Measurements from ENCODE around the gene PARVA. TPM values are rescaled to one million over a fixed set of nuclear protein-coding genes. Genes with fewer than 3 reads are reported as not detected.

PARVA gene
- total RNA-seq, 1 donor from 2014 or later = 106 TPM

DNA sequence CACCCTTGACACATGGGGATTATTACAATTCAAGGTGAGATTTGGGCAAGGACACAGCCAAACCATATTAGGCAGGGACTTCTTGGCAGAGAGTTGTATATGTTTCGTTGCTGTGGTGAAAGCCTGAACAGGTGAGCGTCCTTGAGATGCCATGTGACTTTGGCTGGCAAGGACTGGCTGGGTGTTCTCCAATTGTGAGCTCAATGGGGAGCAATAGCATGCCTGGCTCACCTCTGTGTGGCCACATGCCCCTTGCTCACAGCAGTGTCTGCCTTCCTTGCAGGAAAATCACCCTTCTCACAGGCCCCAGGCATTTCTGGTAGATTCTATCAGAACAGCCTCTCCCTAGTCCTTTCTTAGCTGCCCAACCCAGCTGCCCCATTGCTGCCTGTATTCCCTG lies 105.5 kb downstream of the PARVA start:
- no peak overlapping the region for H3K4me3 Mint-ChIP-seq (ENCODE audit: unreplicated experiment)
- no peaks in the 10 kb centered on the region for H3K9me3 Mint-ChIP-seq (ENCODE audit: unreplicated experiment)
- no peaks in the 10 kb centered on the region for H4K20me1 ChIP-seq (ENCODE audit: insufficient read depth, low read length)
- peaks cover 9% of the 10 kb centered on the region for H3K4me1 ChIP-seq (ENCODE audit: insufficient read depth, low read length)
- peaks cover 22% of the 10 kb centered on the region for H3K36me3 Mint-ChIP-seq (ENCODE audit: low read depth, unreplicated experiment)
- H2AFZ ChIP-seq (ENCODE audit: low read depth, low read length) = no peak overlapping the region
- FAIRE-seq (no peak), DNase-seq (ENCODE audit: low read depth) (no peak)
- H3K79me2 ChIP-seq (ENCODE audit: insufficient read depth, low read length) = no peaks in the 10 kb centered on the region
- H3K27ac Mint-ChIP-seq (ENCODE audit: unreplicated experiment) = no peak overlapping the region
- no peak overlapping the region for H3K27ac ChIP-seq (ENCODE audit: low read depth, low read length)
- H3K9ac ChIP-seq (ENCODE audit: low read length) = no peak overlapping the region
- no peaks in the 10 kb centered on the region for H3K9me3 ChIP-seq (ENCODE audit: insufficient read depth, low read depth, low read length)
- TF ChIP-seq, protein P1, sequence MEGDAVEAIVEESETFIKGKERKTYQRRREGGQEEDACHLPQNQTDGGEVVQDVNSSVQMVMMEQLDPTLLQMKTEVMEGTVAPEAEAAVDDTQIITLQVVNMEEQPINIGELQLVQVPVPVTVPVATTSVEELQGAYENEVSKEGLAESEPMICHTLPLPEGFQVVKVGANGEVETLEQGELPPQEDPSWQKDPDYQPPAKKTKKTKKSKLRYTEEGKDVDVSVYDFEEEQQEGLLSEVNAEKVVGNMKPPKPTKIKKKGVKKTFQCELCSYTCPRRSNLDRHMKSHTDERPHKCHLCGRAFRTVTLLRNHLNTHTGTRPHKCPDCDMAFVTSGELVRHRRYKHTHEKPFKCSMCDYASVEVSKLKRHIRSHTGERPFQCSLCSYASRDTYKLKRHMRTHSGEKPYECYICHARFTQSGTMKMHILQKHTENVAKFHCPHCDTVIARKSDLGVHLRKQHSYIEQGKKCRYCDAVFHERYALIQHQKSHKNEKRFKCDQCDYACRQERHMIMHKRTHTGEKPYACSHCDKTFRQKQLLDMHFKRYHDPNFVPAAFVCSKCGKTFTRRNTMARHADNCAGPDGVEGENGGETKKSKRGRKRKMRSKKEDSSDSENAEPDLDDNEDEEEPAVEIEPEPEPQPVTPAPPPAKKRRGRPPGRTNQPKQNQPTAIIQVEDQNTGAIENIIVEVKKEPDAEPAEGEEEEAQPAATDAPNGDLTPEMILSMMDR (IDR thresholded peaks at IDR 0.05; ENCODE audit: insufficient read depth, low read depth, low read length) = no peak
- TF ChIP-seq EZH2 (IDR thresholded peaks at IDR 0.05; ENCODE audit: insufficient read depth, low read length) = no peak
- H3K4me3 ChIP-seq (ENCODE audit: insufficient read depth, low read depth, low read length) = no peak overlapping the region
- no peaks in the 10 kb centered on the region for H3K27me3 Mint-ChIP-seq (ENCODE audit: low read depth, unreplicated experiment)
- H3K4me1 Mint-ChIP-seq (ENCODE audit: low read depth, unreplicated experiment) = peaks cover 16% of the 10 kb centered on the region
- peaks cover 17% of the 10 kb centered on the region for H3K36me3 ChIP-seq (ENCODE audit: insufficient read depth, low read length)
- no peak overlapping the region for H3K4me2 ChIP-seq (ENCODE audit: low read length)
- H3K27me3 ChIP-seq (ENCODE audit: insufficient read depth, low read length) = no peaks in the 10 kb centered on the region

DNA sequence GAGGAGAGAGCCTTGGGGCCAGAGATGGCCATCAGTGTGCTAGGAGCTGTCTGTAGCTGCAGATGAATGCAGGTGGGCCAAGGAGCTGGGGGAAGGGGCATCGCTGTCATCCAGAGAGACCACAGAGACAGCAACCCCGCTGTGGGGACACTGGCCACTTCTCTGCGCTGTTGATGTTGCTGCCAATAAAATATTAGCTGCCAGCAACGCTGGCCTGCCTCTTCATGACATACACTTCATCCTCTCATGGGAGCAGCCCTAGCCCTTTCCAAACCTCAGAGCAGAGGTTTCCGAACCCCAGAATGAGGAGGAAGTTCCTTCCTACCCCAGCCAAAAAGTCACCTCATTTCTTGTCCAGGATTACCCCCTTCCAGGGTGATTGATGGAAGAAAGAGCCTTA lies 106.2 kb downstream of the PARVA start:
- no peaks in the 10 kb centered on the region for H4K20me1 ChIP-seq (ENCODE audit: insufficient read depth, low read length)
- TF ChIP-seq, protein P1 (IDR thresholded peaks at IDR 0.05; ENCODE audit: insufficient read depth, low read depth, low read length) = no peak
- TF ChIP-seq EZH2 (IDR thresholded peaks at IDR 0.05; ENCODE audit: insufficient read depth, low read length) = no peak
- H2AFZ ChIP-seq (ENCODE audit: low read depth, low read length) = no peak overlapping the region
- no peak overlapping the region for H3K27ac Mint-ChIP-seq (ENCODE audit: unreplicated experiment)
- H3K79me2 ChIP-seq (ENCODE audit: insufficient read depth, low read length) = no peaks in the 10 kb centered on the region
- H3K9me3 ChIP-seq (ENCODE audit: insufficient read depth, low read depth, low read length) = peaks cover 1% of the 10 kb centered on the region
- H3K9ac ChIP-seq (ENCODE audit: low read length) = no peak overlapping the region
- H3K4me2 ChIP-seq (ENCODE audit: low read length) = no peak overlapping the region
- FAIRE-seq = no peak
- H3K4me1 ChIP-seq (ENCODE audit: insufficient read depth, low read length) = peaks cover 3% of the 10 kb centered on the region
- H3K27me3 ChIP-seq (ENCODE audit: insufficient read depth, low read length) = no peaks in the 10 kb centered on the region
- peaks cover 13% of the 10 kb centered on the region for H3K4me1 Mint-ChIP-seq (ENCODE audit: low read depth, unreplicated experiment)
- no peak for DNase-seq (ENCODE audit: low read depth)
- no peak overlapping the region for H3K4me3 Mint-ChIP-seq (ENCODE audit: unreplicated experiment)
- peaks cover 4% of the 10 kb centered on the region for H3K9me3 Mint-ChIP-seq (ENCODE audit: unreplicated experiment)
- peaks cover 27% of the 10 kb centered on the region for H3K36me3 Mint-ChIP-seq (ENCODE audit: low read depth, unreplicated experiment)
- H3K27ac ChIP-seq (ENCODE audit: low read depth, low read length) = no peak overlapping the region
- H3K36me3 ChIP-seq (ENCODE audit: insufficient read depth, low read length) = peaks cover 16% of the 10 kb centered on the region
- H3K4me3 ChIP-seq (ENCODE audit: insufficient read depth, low read depth, low read length) = no peak overlapping the region
- H3K27me3 Mint-ChIP-seq (ENCODE audit: low read depth, unreplicated experiment) = no peaks in the 10 kb centered on the region

DNA sequence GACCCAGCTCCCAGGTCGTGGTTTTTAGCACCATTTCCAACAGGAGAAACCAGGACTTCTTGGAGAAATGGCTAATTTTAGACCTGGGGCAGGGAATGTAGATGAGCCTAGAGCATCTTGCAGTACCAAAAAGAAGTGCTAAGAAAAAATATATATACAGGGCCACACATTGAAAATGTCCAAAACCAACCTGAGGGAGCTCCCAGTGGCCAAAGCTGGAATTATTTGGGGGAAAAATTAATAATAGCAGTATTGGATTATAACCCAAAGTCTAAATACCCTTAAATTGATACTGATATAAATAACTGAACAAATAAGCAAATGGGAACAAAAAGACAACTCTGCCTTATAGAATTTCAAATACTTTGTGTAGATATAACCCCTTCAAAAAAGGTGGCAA lies 108.0 kb downstream of the PARVA start:
- Mint-ChIP-seq H3K4me3 (ENCODE audit: unreplicated experiment) (no peak overlapping the region), H3K4me1 (ENCODE audit: low read depth, unreplicated experiment) (peaks cover 9% of the 10 kb centered on the region), H3K27me3 (ENCODE audit: low read depth, unreplicated experiment) (no peaks in the 10 kb centered on the region), H3K27ac (ENCODE audit: unreplicated experiment) (no peak overlapping the region), H3K9me3 (ENCODE audit: unreplicated experiment) (peaks cover 14% of the 10 kb centered on the region), H3K36me3 (ENCODE audit: low read depth, unreplicated experiment) (peaks cover 35% of the 10 kb centered on the region)
- Histone ChIP-seq H3K79me2 (ENCODE audit: insufficient read depth, low read length) (no peaks in the 10 kb centered on the region), H3K27me3 (ENCODE audit: insufficient read depth, low read length) (no peaks in the 10 kb centered on the region), H3K4me2 (ENCODE audit: low read length) (no peak overlapping the region), H3K4me1 (ENCODE audit: insufficient read depth, low read length) (no peaks in the 10 kb centered on the region), H4K20me1 (ENCODE audit: insufficient read depth, low read length) (no peaks in the 10 kb centered on the region), H3K36me3 (ENCODE audit: insufficient read depth, low read length) (peaks cover 7% of the 10 kb centered on the region), H3K9ac (ENCODE audit: low read length) (no peak overlapping the region), H2AFZ (ENCODE audit: low read depth, low read length) (no peak overlapping the region), H3K4me3 (ENCODE audit: insufficient read depth, low read depth, low read length) (no peak overlapping the region), H3K27ac (ENCODE audit: low read depth, low read length) (no peak overlapping the region), H3K9me3 (ENCODE audit: insufficient read depth, low read depth, low read length) (peaks cover 6% of the 10 kb centered on the region)
- no peak for TF ChIP-seq EZH2 (IDR thresholded peaks at IDR 0.05; ENCODE audit: insufficient read depth, low read length)
- TF ChIP-seq, protein P1 (IDR thresholded peaks at IDR 0.05; ENCODE audit: insufficient read depth, low read depth, low read length) = peak; percentile 60
- FAIRE-seq (no peak), DNase-seq (ENCODE audit: low read depth) (no peak)

All from astrocyte (in vitro differentiated cells and primary cell).